Endodermal cell (in vitro differentiated cells): ENCODE measurements around the gene ADAMTSL4. TPM values are rescaled to one million over a fixed set of nuclear protein-coding genes. Genes with fewer than 3 reads are reported as not detected.
A peak's percentile ranks its signal among the peaks of the same experiment; 100 is the strongest.

Experiments used
- DNase-seq: peaks from one replicate; pipeline ENCODE4 v3.0.0-alpha.2; 2017
- H3K27ac ChIP-seq: 2 replicates; pipeline ENCODE4 v1.5.1; 2013; ENCODE audit warnings: mild to moderate bottlenecking, low read depth, low read length, moderate library complexity
- H3K27me3 ChIP-seq: 2 replicates; pipeline ENCODE4 v1.6.1; 2013; ENCODE audit warnings: mild to moderate bottlenecking, low read length, moderate library complexity; ENCODE audit not compliant: insufficient read depth, control insufficient read depth, poor library complexity, severe bottlenecking
- H3K36me3 ChIP-seq: 2 replicates; pipeline ENCODE4 v1.7.0; 2013; ENCODE audit warnings: mild to moderate bottlenecking, low read length, moderate library complexity; ENCODE audit not compliant: control insufficient read depth, insufficient read depth
- H3K4me1 ChIP-seq: one replicate; pipeline ENCODE4 v1.7.0; 2013; ENCODE audit warnings: low read length; ENCODE audit not compliant: control insufficient read depth, insufficient read depth
- H3K4me3 ChIP-seq: 2 replicates; pipeline ENCODE4 v1.5.1; 2013; ENCODE audit warnings: mild to moderate bottlenecking, low read length, moderate library complexity
- H3K9ac ChIP-seq: 2 replicates; pipeline ENCODE4 v1.6.1; 2013; ENCODE audit warnings: mild to moderate bottlenecking, low read length, moderate library complexity; ENCODE audit not compliant: poor library complexity, severe bottlenecking; ENCODE audit errors: extremely low read depth
- H3K9me3 ChIP-seq: 2 replicates; pipeline ENCODE4 v1.6.1; 2013; ENCODE audit warnings: mild to moderate bottlenecking, low read length, moderate library complexity; ENCODE audit not compliant: control insufficient read depth
- H3K27ac Mint-ChIP-seq: 2 replicates; pipeline ENCODE4 v1.8.0; 2020; ENCODE audit warnings: mixed read lengths
- H3K27me3 Mint-ChIP-seq: 2 replicates; pipeline ENCODE4 v1.8.0; 2021; ENCODE audit warnings: mild to moderate bottlenecking, mixed read lengths; ENCODE audit not compliant: insufficient read depth
- H3K36me3 Mint-ChIP-seq: 2 replicates; pipeline ENCODE4 v1.8.0; 2020; ENCODE audit warnings: low read depth, mixed read lengths
- H3K4me1 Mint-ChIP-seq: 2 replicates; pipeline ENCODE4 v1.8.0; 2020; ENCODE audit warnings: mixed read lengths
- H3K4me3 Mint-ChIP-seq: 2 replicates; pipeline ENCODE4 v1.8.0; 2020; ENCODE audit warnings: mild to moderate bottlenecking, moderate library complexity, mixed read lengths
- H3K9me3 Mint-ChIP-seq: 2 replicates; pipeline ENCODE4 v1.8.0; 2020; ENCODE audit warnings: mild to moderate bottlenecking, mixed read lengths
- WGBS, 2 experiments: methylation state at CpG; one replicate each; pipeline versions ENCODE4 v1.1.5 to v1.1.7; 2013; ENCODE audit warnings: missing lambda C conversion rate in 2 of 2, mixed read lengths in 1 of 2; ENCODE audit not compliant: insufficient coverage in 1 of 2, insufficient read length in 1 of 2; 5-methylcytosine and 5-hydroxymethylcytosine counted together
- long read RNA-seq, 4 experiments: library from polyadenylated mRNA in 2 of 4; library from RNA in 1 of 4; library from capped mRNA in 1 of 4; stranded (forward) in 3 of 4; unstranded in 1 of 4; transcript quantifications; one replicate each; pipeline ENCODE4 v2.0.0, GENCODE V29; 2020 to 2021; ENCODE audit warnings: inconsistent platforms in 1 of 4
- polyA plus RNA-seq, 2 experiments: library from polyadenylated mRNA; stranded (reverse); fragments of 50-300 nt; gene quantifications; one replicate each; pipeline ENCODE4 v1.2.3, GENCODE V29; 2013
- total RNA-seq, 2 donors: library from RNA; stranded (reverse); fragmentation: NEBNext Ultra II Directional in 1 of 2; extraction: Animal tissue kit (Norgen Biotek cat#: 25700) in 1 of 2; gene quantifications; 2 replicates in 1 of 2; 3 replicates in 1 of 2; pipeline ENCODE4 v1.2.1, GENCODE V29; 2021
- TF ChIP-seq, protein P1 (sequence below): fragments of 200-600 bp; sonication (generic); conservative IDR thresholded peaks from 2 replicates; pipeline ENCODE4 v1.5.0; 2021; ENCODE audit warnings: antibody characterized with exemption, mild to moderate bottlenecking

Gene ADAMTSL4
- total RNA-seq, result 1 to 10 TPM; 3.7 to 3.9 TPM
- 2.9 TPM for polyA plus RNA-seq (2013, experiment 1 of 2)
- 1.5 TPM for polyA plus RNA-seq (2013, experiment 2 of 2)
- long read RNA-seq, experiment 1, result 0 reads
- long read RNA-seq, experiment 2, partial matches to known transcripts, result 0 of 3 reads
- long read RNA-seq, experiment 2, other reads (novel, unspliced or antisense), result 3 of 3 reads
- long read RNA-seq, experiment 3, partial matches to known transcripts, result 0 of 1 reads
- long read RNA-seq, experiment 3, other reads (novel, unspliced or antisense), result 0 of 1 reads
- long read RNA-seq, experiment 4, result 0 reads

GRCh38 chr1:150548632-150549495 is at the start of gene ADAMTSL4:
Gene ADAMTSL4, plus strand, starts transcription at chr1:150549408. Its CDS starts 2,881 bp downstream, at chr1:150552289.
- Mint-ChIP-seq H3K9me3 (no peaks in the 10 kb centered on the region), H3K27ac (peak within 1 kb of the TSS; percentile 80), H3K36me3 (no peaks in the 10 kb centered on the region), H3K4me3 (peak within 1 kb of the TSS; percentile 58), H3K27me3 (peaks cover 27% of the 10 kb centered on the region), H3K4me1 (peaks cover 9% of the 10 kb centered on the region)
- H3K4me3 ChIP-seq, result peak within 1 kb of the TSS; percentile 83
- H3K9me3 ChIP-seq, result no peaks in the 10 kb centered on the region
- no peak within 1 kb of the TSS for H3K27ac ChIP-seq
- peak within 1 kb of the TSS; percentile 44 for H3K9ac ChIP-seq
- no peaks in the 10 kb centered on the region for H3K36me3 ChIP-seq
- peak; percentile 87 for DNase-seq
- H3K4me1 ChIP-seq, result peaks cover 3% of the 10 kb centered on the region
- TF ChIP-seq, protein P1, sequence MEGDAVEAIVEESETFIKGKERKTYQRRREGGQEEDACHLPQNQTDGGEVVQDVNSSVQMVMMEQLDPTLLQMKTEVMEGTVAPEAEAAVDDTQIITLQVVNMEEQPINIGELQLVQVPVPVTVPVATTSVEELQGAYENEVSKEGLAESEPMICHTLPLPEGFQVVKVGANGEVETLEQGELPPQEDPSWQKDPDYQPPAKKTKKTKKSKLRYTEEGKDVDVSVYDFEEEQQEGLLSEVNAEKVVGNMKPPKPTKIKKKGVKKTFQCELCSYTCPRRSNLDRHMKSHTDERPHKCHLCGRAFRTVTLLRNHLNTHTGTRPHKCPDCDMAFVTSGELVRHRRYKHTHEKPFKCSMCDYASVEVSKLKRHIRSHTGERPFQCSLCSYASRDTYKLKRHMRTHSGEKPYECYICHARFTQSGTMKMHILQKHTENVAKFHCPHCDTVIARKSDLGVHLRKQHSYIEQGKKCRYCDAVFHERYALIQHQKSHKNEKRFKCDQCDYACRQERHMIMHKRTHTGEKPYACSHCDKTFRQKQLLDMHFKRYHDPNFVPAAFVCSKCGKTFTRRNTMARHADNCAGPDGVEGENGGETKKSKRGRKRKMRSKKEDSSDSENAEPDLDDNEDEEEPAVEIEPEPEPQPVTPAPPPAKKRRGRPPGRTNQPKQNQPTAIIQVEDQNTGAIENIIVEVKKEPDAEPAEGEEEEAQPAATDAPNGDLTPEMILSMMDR, result peak; percentile 55
- WGBS, 2 experiments, result 2 to 4% methylated on average over 23 to 91 of the region's 91 CpGs
- no peaks in the 10 kb centered on the region for H3K27me3 ChIP-seq

DNA sequence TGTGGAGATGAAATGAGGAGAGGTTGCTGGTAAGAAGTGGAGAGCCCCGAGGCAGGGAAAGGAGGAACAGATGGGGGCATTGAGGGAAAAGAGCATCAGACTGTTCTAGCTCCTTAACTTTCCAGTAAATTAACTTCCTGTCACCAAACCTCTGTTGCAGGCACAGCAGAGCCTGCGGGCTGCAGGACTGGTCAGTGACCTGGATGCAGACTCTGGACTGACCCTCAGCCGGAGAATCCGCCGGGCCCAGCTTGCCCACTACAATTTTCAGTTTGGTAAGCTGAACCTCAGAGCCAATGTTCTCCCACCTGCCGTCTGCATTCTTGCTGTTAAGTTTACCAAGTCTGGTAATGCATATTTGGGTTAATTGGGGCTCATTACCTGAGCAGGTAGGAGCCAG is 43.8 kb upstream of the ADAMTSL4 start:
- peaks cover 20% of the 10 kb centered on the region for H3K4me1 ChIP-seq
- TF ChIP-seq, protein P1, result no peak
- Mint-ChIP-seq H3K4me3 (no peak overlapping the region), H3K4me1 (peaks cover 43% of the 10 kb centered on the region), H3K36me3 (peaks cover 36% of the 10 kb centered on the region), H3K27me3 (no peaks in the 10 kb centered on the region), H3K27ac (peak overlapping the region; percentile 56), H3K9me3 (no peaks in the 10 kb centered on the region)
- H3K27ac ChIP-seq, result no peak overlapping the region
- H3K4me3 ChIP-seq, result no peak overlapping the region
- no peaks in the 10 kb centered on the region for H3K9me3 ChIP-seq
- 93 to 96% methylated on average over 4 to 6 of the region's 6 CpGs for WGBS, 2 experiments
- H3K36me3 ChIP-seq, result peaks cover 39% of the 10 kb centered on the region
- H3K9ac ChIP-seq, result no peak overlapping the region
- H3K27me3 ChIP-seq, result no peaks in the 10 kb centered on the region
- DNase-seq, result no peak

GRCh38 chr1:150507912-150508864 is 41.0 kb upstream of the ADAMTSL4 start, which contains the start of gene ECM1:
Gene ECM1, plus strand, starts transcription at chr1:150508109. Its CDS starts 101 bp downstream, at chr1:150508210.
- peaks cover 20% of the 10 kb centered on the region for H3K4me1 ChIP-seq
- H3K36me3 Mint-ChIP-seq, result peaks cover 30% of the 10 kb centered on the region
- no peak within 1 kb of the TSS for H3K27ac ChIP-seq
- no peak within 1 kb of the TSS for H3K4me3 Mint-ChIP-seq
- H3K27me3 ChIP-seq, result no peaks in the 10 kb centered on the region
- peak within 1 kb of the TSS; percentile 86 for H3K27ac Mint-ChIP-seq
- no peak within 1 kb of the TSS for H3K4me3 ChIP-seq
- peak; percentile 68 for DNase-seq
- H3K27me3 Mint-ChIP-seq, result no peaks in the 10 kb centered on the region
- H3K4me1 Mint-ChIP-seq, result peaks cover 48% of the 10 kb centered on the region
- TF ChIP-seq, protein P1, result no peak
- no peaks in the 10 kb centered on the region for H3K9me3 Mint-ChIP-seq
- H3K9me3 ChIP-seq, result no peaks in the 10 kb centered on the region
- 73 to 89% methylated on average over 2 to 5 of the region's 7 CpGs for WGBS, 2 experiments
- no peak within 1 kb of the TSS for H3K9ac ChIP-seq
- H3K36me3 ChIP-seq, result peaks cover 33% of the 10 kb centered on the region
